SU-DHL-6 (cell line): Measurements from ENCODE around the gene SEMA4D.

Experiments
- EZH2phosphoT487 ChIP-seq: fragments of 200-600 bp; sonication (generic), shearing (Covaris generic); conservative IDR thresholded peaks from 2 replicates; pipeline ENCODE4 v1.6.1; 2018; ENCODE audit warnings: mild to moderate bottlenecking, antibody characterized with exemption, low read length, moderate library complexity, mixed read lengths
- TF ChIP-seq, protein P1 (sequence below): fragments of 200-600 bp; sonication (generic); IDR thresholded peaks from one replicate; pipeline ENCODE4 v1.5.1; 2017; ENCODE audit warnings: antibody characterized with exemption, mild to moderate bottlenecking, low read length, moderate library complexity; ENCODE audit not compliant: insufficient read depth, poor library complexity, severe bottlenecking

DNA sequence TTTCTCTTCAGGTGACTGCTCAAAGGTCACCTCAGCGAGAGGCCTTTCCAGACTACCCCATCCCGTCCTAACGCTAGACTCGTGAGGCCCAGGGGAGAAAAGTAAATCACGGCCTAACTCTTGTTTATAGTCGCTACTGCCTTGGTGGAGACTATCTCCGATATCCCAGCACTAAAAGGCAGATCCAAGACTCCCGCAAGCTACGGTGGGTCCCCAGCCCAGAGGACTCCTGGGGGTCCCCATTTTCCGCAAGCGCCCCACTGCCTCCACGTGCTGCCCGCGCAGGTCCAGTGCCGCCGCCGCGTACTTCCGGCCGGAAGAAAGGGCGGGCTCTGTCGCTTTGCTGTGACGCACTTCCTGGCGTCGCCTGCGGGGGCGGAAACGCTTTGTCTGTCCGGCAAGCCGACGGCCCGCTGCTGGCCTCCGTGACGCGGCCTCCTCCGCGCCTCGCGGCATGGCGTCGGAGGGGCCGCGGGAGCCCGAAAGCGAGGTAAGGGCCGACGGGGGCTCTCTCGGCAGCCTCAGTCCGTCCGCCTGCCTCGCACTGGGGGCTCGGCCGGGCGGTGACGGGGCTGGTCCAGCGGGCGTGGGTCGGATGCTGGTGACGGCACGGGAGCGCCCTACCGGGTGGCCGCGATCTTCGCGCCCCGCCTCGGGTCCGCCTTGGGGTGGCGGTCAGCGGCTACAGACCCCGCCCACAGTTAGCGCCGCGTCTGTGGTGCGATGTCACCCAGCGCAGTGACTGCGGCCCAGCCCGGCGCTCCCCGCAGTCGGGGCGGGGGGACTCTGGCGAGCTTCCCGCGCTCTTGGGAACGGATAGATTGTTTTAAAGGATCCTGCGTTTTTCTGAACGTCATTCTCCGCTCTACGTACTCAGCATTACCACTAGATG lies 179.5 kb downstream of the SEMA4D start, which contains the start of gene SECISBP2:
- TF ChIP-seq, protein P1, sequence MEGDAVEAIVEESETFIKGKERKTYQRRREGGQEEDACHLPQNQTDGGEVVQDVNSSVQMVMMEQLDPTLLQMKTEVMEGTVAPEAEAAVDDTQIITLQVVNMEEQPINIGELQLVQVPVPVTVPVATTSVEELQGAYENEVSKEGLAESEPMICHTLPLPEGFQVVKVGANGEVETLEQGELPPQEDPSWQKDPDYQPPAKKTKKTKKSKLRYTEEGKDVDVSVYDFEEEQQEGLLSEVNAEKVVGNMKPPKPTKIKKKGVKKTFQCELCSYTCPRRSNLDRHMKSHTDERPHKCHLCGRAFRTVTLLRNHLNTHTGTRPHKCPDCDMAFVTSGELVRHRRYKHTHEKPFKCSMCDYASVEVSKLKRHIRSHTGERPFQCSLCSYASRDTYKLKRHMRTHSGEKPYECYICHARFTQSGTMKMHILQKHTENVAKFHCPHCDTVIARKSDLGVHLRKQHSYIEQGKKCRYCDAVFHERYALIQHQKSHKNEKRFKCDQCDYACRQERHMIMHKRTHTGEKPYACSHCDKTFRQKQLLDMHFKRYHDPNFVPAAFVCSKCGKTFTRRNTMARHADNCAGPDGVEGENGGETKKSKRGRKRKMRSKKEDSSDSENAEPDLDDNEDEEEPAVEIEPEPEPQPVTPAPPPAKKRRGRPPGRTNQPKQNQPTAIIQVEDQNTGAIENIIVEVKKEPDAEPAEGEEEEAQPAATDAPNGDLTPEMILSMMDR = peak; percentile 66
- no peak for TF ChIP-seq EZH2phosphoT487
